Neuronal stem cell (in vitro differentiated cells): ENCODE results near the gene ISLR2.
A peak's percentile ranks its signal among the peaks of the same experiment; 100 is the strongest.
"Not testable (repeated sequence)": the region's sequence is repeated elsewhere in the genome, so short reads cannot be mapped to it uniquely, and the experiment has no call there.

Experiments used
- DNase-seq: peaks from one replicate; pipeline ENCODE4 v3.0.0-alpha.2; 2013; ENCODE audit warnings: low spot score
- H2AFZ ChIP-seq: one replicate; pipeline ENCODE4 v1.6.1; 2013; ENCODE audit warnings: mild to moderate bottlenecking, low read length, inconsistent platforms
- H2AK5ac ChIP-seq: 2 replicates; pipeline ENCODE4 v1.6.1; 2013; ENCODE audit warnings: low read depth, mild to moderate bottlenecking, inconsistent platforms, low read length, moderate library complexity, mixed read lengths
- H2BK120ac ChIP-seq: 2 replicates; pipeline ENCODE4 v1.6.1; 2013; ENCODE audit warnings: low read depth, mild to moderate bottlenecking, inconsistent platforms, low read length, moderate library complexity, mixed read lengths
- H2BK12ac ChIP-seq: one replicate; pipeline ENCODE4 v1.6.1; 2013; ENCODE audit warnings: low read length, inconsistent platforms
- H2BK15ac ChIP-seq: 2 replicates; pipeline ENCODE4 v1.6.1; 2013; ENCODE audit warnings: mild to moderate bottlenecking, low read length, inconsistent platforms, mixed read lengths
- H2BK5ac ChIP-seq: one replicate; pipeline ENCODE4 v1.6.1; 2013; ENCODE audit warnings: inconsistent platforms, mild to moderate bottlenecking, low read length, moderate library complexity
- H3K14ac ChIP-seq: one replicate; pipeline ENCODE4 v1.6.1; 2013; ENCODE audit warnings: low read length, inconsistent platforms
- H3K18ac ChIP-seq: 2 replicates; pipeline ENCODE4 v1.6.1; 2013; ENCODE audit warnings: low read length, inconsistent platforms
- H3K23ac ChIP-seq: 2 replicates; pipeline ENCODE4 v1.6.1; 2013; ENCODE audit warnings: low read depth, mild to moderate bottlenecking, mixed read lengths, low read length, inconsistent platforms; ENCODE audit not compliant: poor library complexity
- H3K27ac ChIP-seq: replicated peaks from 3 replicates; pipeline ENCODE4 v1.5.1; 2013; ENCODE audit warnings: low read length, inconsistent platforms
- H3K27me3 ChIP-seq, 3 experiments: 2 replicates each; pipeline ENCODE4 v1.6.1; 2013; ENCODE audit warnings: low read length in 3 of 3, mild to moderate bottlenecking in 2 of 3, inconsistent platforms in 1 of 3, low read depth in 1 of 3, mixed read lengths in 1 of 3, moderate library complexity in 1 of 3; ENCODE audit not compliant: control insufficient read depth in 3 of 3, insufficient read depth in 3 of 3
- H3K36me3 ChIP-seq, 2 donors: replicated peaks in 1 of 2; 2 replicates each; pipeline ENCODE4 v1.6.1; 2013; ENCODE audit warnings: low read length in 2 of 2; ENCODE audit not compliant: control insufficient read depth in 2 of 2, insufficient read depth in 2 of 2
- H3K4ac ChIP-seq: 2 replicates; pipeline ENCODE4 v1.6.1; 2013; ENCODE audit warnings: inconsistent platforms, mild to moderate bottlenecking, low read length, moderate library complexity
- H3K4me1 ChIP-seq, 2 donors: 1 replicate in 1 of 2; 2 replicates in 1 of 2; pipeline ENCODE4 v1.6.1; 2013; ENCODE audit warnings: low read length in 2 of 2, low read depth in 1 of 2; ENCODE audit not compliant: control insufficient read depth in 2 of 2, insufficient read depth in 1 of 2
- H3K4me2 ChIP-seq: one replicate; pipeline ENCODE4 v1.6.1; 2013; ENCODE audit warnings: mild to moderate bottlenecking, low read length, inconsistent platforms; ENCODE audit not compliant: insufficient read depth, poor library complexity, severe bottlenecking
- H3K4me3 ChIP-seq, 2 donors: 2 replicates each; pipeline ENCODE4 v1.5.1; 2013; ENCODE audit warnings: low read length in 2 of 2, mild to moderate bottlenecking in 2 of 2, inconsistent platforms in 1 of 2, moderate library complexity in 1 of 2
- H3K79me1 ChIP-seq: one replicate; pipeline ENCODE4 v1.6.1; 2013; ENCODE audit warnings: low read depth, mild to moderate bottlenecking, inconsistent platforms, low read length, moderate library complexity
- H3K9ac ChIP-seq: one replicate; pipeline ENCODE4 v1.6.1; 2013; ENCODE audit warnings: mild to moderate bottlenecking, low read depth, low read length, inconsistent platforms; ENCODE audit not compliant: poor library complexity
- H3K9me3 ChIP-seq, 2 donors: replicated peaks in 1 of 2; 2 replicates each; pipeline versions ENCODE3 to v1.6.1; 2013; ENCODE audit warnings: low read length in 2 of 2, mild to moderate bottlenecking in 2 of 2, inconsistent platforms in 1 of 2, low read depth in 1 of 2, mixed read lengths in 1 of 2, moderate library complexity in 1 of 2; ENCODE audit not compliant: control insufficient read depth in 2 of 2, insufficient read depth in 1 of 2
- H4K8ac ChIP-seq: one replicate; pipeline ENCODE4 v1.6.1; 2013; ENCODE audit warnings: low read depth, mild to moderate bottlenecking, inconsistent platforms, low read length, moderate library complexity
- H4K91ac ChIP-seq: one replicate; pipeline ENCODE4 v1.6.1; 2013; ENCODE audit warnings: low read length, low read depth, mild to moderate bottlenecking, inconsistent platforms; ENCODE audit not compliant: poor library complexity
- WGBS, 2 donors: extraction: QIAGEN DNeasy Blood & Tissue Kit; methylation state at CpG; one replicate each; pipeline ENCODE4 v1.1.7; 2013; ENCODE audit warnings: missing lambda C conversion rate in 2 of 2, mixed read lengths in 1 of 2; ENCODE audit not compliant: insufficient read length in 2 of 2, insufficient replicate concordance in 1 of 2; ENCODE audit errors: extremely low coverage in 2 of 2; 5-methylcytosine and 5-hydroxymethylcytosine counted together

ISLR2 gene

GRCh38 chr15:74096753-74097474 is 33.5 kb upstream of the ISLR2 start:
- not testable (repeated sequence) for H2AFZ ChIP-seq, H2BK15ac ChIP-seq, H3K27me3 ChIP-seq, DNase-seq, H3K79me1 ChIP-seq, H3K4me3 ChIP-seq, H3K9ac ChIP-seq, H3K4me1 ChIP-seq, H2BK12ac ChIP-seq, H3K27ac ChIP-seq, H3K14ac ChIP-seq, H3K4ac ChIP-seq, H4K91ac ChIP-seq, H3K9me3 ChIP-seq, H3K18ac ChIP-seq, H3K36me3 ChIP-seq, H3K4me2 ChIP-seq, H2BK5ac ChIP-seq, H2BK120ac ChIP-seq, H4K8ac ChIP-seq, H2AK5ac ChIP-seq, H3K23ac ChIP-seq
- no CpG with 5 or more reads among the region's 27 CpGs for WGBS, 2 donors

- not testable (repeated sequence) for H3K18ac ChIP-seq, H3K14ac ChIP-seq, H3K27me3 ChIP-seq, H3K4me1 ChIP-seq, H2BK15ac ChIP-seq, H3K4ac ChIP-seq, H3K9me3 ChIP-seq, H4K8ac ChIP-seq, H3K79me1 ChIP-seq, H3K36me3 ChIP-seq, H2BK5ac ChIP-seq, H2BK12ac ChIP-seq, H2AK5ac ChIP-seq, H3K9ac ChIP-seq, H4K91ac ChIP-seq, H3K27ac ChIP-seq, H2BK120ac ChIP-seq, H3K4me2 ChIP-seq
- Histone ChIP-seq H2AFZ (peak overlapping the region; percentile 91), H3K4me3 (peak overlapping the region; percentile 59 to 72), H3K23ac (peak overlapping the region; percentile 95)
- WGBS, 2 donors: no CpG with 5 or more reads among the region's 45 CpGs
- peak; percentile 84 for DNase-seq
These were observed 30.2 kb upstream of the ISLR2 start for GRCh38 chr15:74099963-74100733.

GRCh38 chr15:74108111-74108510 is 22.3 kb upstream of the ISLR2 start:
- H3K9ac ChIP-seq: no peak overlapping the region
- no peak overlapping the region for H2BK15ac ChIP-seq
- H4K8ac ChIP-seq: no peak overlapping the region
- no peak overlapping the region for H2AK5ac ChIP-seq
- no peaks in the 10 kb centered on the region for H3K4me1 ChIP-seq
- H3K18ac ChIP-seq: no peak overlapping the region
- no peak overlapping the region for H4K91ac ChIP-seq
- no peak overlapping the region for H3K4ac ChIP-seq
- H2BK120ac ChIP-seq: no peak overlapping the region
- H3K9me3 ChIP-seq: no peaks in the 10 kb centered on the region
- no CpG with 5 or more reads among the region's 5 CpGs for WGBS, 2 donors
- no peak overlapping the region for H2AFZ ChIP-seq
- no peak for DNase-seq
- no peaks in the 10 kb centered on the region for H3K27me3 ChIP-seq
- H3K79me1 ChIP-seq: no peaks in the 10 kb centered on the region
- no peak overlapping the region for H3K4me2 ChIP-seq
- H2BK12ac ChIP-seq: no peak overlapping the region
- H3K27ac ChIP-seq: no peak overlapping the region
- H2BK5ac ChIP-seq: no peak overlapping the region
- no peak overlapping the region for H3K14ac ChIP-seq
- no peak overlapping the region for H3K4me3 ChIP-seq
- no peak overlapping the region for H3K23ac ChIP-seq
- H3K36me3 ChIP-seq: no peaks in the 10 kb centered on the region

- no CpG with 5 or more reads among the region's 6 CpGs for WGBS, 2 donors
- not testable (repeated sequence) for H2BK15ac ChIP-seq, H3K4me3 ChIP-seq, H3K18ac ChIP-seq, H3K14ac ChIP-seq, H4K8ac ChIP-seq, H3K9ac ChIP-seq, H3K4ac ChIP-seq, H3K4me2 ChIP-seq, H2AK5ac ChIP-seq, H2BK12ac ChIP-seq, H2BK5ac ChIP-seq, H2BK120ac ChIP-seq, H3K4me1 ChIP-seq, H3K27ac ChIP-seq, H3K27me3 ChIP-seq, H4K91ac ChIP-seq, H3K23ac ChIP-seq, H3K9me3 ChIP-seq, DNase-seq, H3K79me1 ChIP-seq, H2AFZ ChIP-seq, H3K36me3 ChIP-seq
These were observed 21.8 kb upstream of the ISLR2 start for GRCh38 chr15:74108611-74109010.
